ENCODE data around the gene RIPOR2. TPM values are rescaled to one million over a fixed set of nuclear protein-coding genes. Genes with fewer than 3 reads are reported as not detected.
A peak's percentile ranks its signal among the peaks of the same experiment; 100 is the strongest.

The RIPOR2 gene
- total and polyA plus RNA-seq, 10 of the 15 experiments (the other 5 are each of a cell fraction or from before 2014, with no cell fraction given), result 22.2 to 48.2 (median 34.7) TPM

- BruUV-seq (replicated peaks), result no TSS peak
- Histone ChIP-seq H3K36me3 (ENCODE audit: control insufficient read depth in 2 of 2, insufficient read depth in 2 of 2, low read length in 1 of 2) (no peaks in the 10 kb centered on the region), H3K4me2 (ENCODE audit: control insufficient read depth, insufficient read depth) (peak overlapping the region; percentile 77), H3K27me3 (replicated peaks in 1 of 2; ENCODE audit: control insufficient read depth in 2 of 2, insufficient read depth in 2 of 2, low read length in 1 of 2) (no peaks in the 10 kb centered on the region), H3K9ac (ENCODE audit: control insufficient read depth, insufficient read depth, low read length) (no peak overlapping the region; the same call in 1 of the 2 replicates), H3K4me3 (no peak overlapping the region), H3K4me1 (ENCODE audit: control insufficient read depth, insufficient read depth, low read length) (peaks cover 28% of the 10 kb centered on the region), H4K20me1 (ENCODE audit: control insufficient read depth, insufficient read depth) (no peaks in the 10 kb centered on the region), H2AFZ (ENCODE audit: control insufficient read depth, low read depth, low read length) (peak overlapping the region; percentile 5; the same call in 1 of the 2 replicates), H3K27ac (ENCODE audit: control insufficient read depth, insufficient read depth) (peak overlapping the region; percentile 60), H3K79me2 (ENCODE audit: control insufficient read depth, insufficient read depth, low read length) (peaks cover 2% of the 10 kb centered on the region), H3K9me3 (replicated peaks; ENCODE audit: control insufficient read depth, insufficient read depth, low read length) (peaks cover 3% of the 10 kb centered on the region; the same call in 2 of the 3 replicates)
- ChIA-PET CTCF (interaction anchor here (0.6 to 11.2 kb wide), 17 partner anchors 9 to 303 kb away, joined by 3 to 84 read pairs (median 4); no protein-coding TSS in a partner anchor), POLR2A (interaction anchor here (0.5 to 1.5 kb wide), 5 partner anchors 8 to 132 kb away, joined by 3 to 7 read pairs (median 3); no protein-coding TSS in a partner anchor), SMC1A (ENCODE audit: uncharacterized antibody, unreplicated experiment) (interaction anchor here (0.7 to 6.5 kb wide), 26 partner anchors 9 to 189 kb away, joined by 3 to 47 read pairs (median 4); partner anchors contain the start of gene RIPOR2), RAD21 (ENCODE audit: unreplicated experiment) (interaction anchor here (0.7 to 2.4 kb wide), 13 partner anchors 25 to 145 kb away, joined by 3 to 10 read pairs (median 4); partner anchors contain the start of gene RIPOR2)
- DNase-seq (ENCODE audit: low read depth, low spot score), result no peak
- peak; percentile 71 for ATAC-seq
- in situ Hi-C loops (cut with MboI) (no loop called here), intact Hi-C loops (cut with micrococcal nuclease; ENCODE audit: unreplicated experiment) (loop anchor here (2.0 kb wide), 1 partner anchor 50 kb away; no protein-coding TSS in a partner anchor)
- 8% methylated on average over 7 of the region's 7 CpGs for WGBS (ENCODE audit: insufficient coverage, insufficient replicate concordance, low lambda C conversion rate, missing lambda C conversion rate)
- FAIRE-seq, result no peak
- TF ChIP-seq RAD51 (IDR thresholded peaks at IDR 0.05), result peak; percentile 76
- peak; percentile 17 for TF ChIP-seq PBX3 (IDR thresholded peaks at IDR 0.05; ENCODE audit: insufficient replicate concordance, low read depth, low read length)
- TF ChIP-seq MEF2B (IDR thresholded peaks at IDR 0.05; ENCODE audit: partially characterized antibody, poor library complexity, severe bottlenecking), result no peak
Measured at GRCh38 chr6:24882835-24883555, 52.8 kb downstream of the RIPOR2 start.
